K562 (cell line): ENCODE data around the gene COX7A2. TPM values are rescaled to one million over a fixed set of nuclear protein-coding genes. Genes with fewer than 3 reads are reported as not detected.

Experiments
- AFF1 ChIP-seq, 2 experiments: fragments of 450-650 bp; IDR thresholded peaks; 2 replicates each; pipeline ENCODE4 v1.6.1; 2018; ENCODE audit warnings: mild to moderate bottlenecking in 2 of 2, low read depth in 1 of 2; ENCODE audit not compliant: partially characterized antibody in 2 of 2
- C11orf30 ChIP-seq: fragments of 450-650 bp; IDR thresholded peaks from 2 replicates; pipeline ENCODE4 v1.6.1; 2016; ENCODE audit warnings: low read depth, mild to moderate bottlenecking
- CBX3 ChIP-seq, 2 experiments: IDR thresholded peaks; 1 replicate in 1 of 2; 2 replicates in 1 of 2; pipeline ENCODE4 v1.6.1; 2012; ENCODE audit warnings: inconsistent platforms in 2 of 2, low read length in 2 of 2, borderline replicate concordance in 1 of 2, control low read depth in 1 of 2
- CC2D1A ChIP-seq: fragments of 450-650 bp; IDR thresholded peaks from 2 replicates; pipeline ENCODE4 v1.6.1; 2017; ENCODE audit warnings: mild to moderate bottlenecking
- E2F6 ChIP-seq, 2 experiments: IDR thresholded peaks; 2 replicates each; pipeline ENCODE4 v1.6.1; 2011; ENCODE audit warnings: borderline replicate concordance in 1 of 2, control low read depth in 1 of 2, low read depth in 1 of 2, low read length in 1 of 2, mild to moderate bottlenecking in 1 of 2, mixed read lengths in 1 of 2, moderate library complexity in 1 of 2; ENCODE audit not compliant: insufficient read depth in 1 of 2, insufficient read length in 1 of 2, poor library complexity in 1 of 2, severe bottlenecking in 1 of 2; ENCODE audit errors: extremely low read depth in 1 of 2
- ELF4 ChIP-seq: fragments of 450-650 bp; formaldehyde crosslinking; IDR thresholded peaks from 2 replicates; pipeline ENCODE4 v1.4.0; 2022; ENCODE audit warnings: missing genetic modification characterization
- HNRNPLL ChIP-seq: fragments of 200-400 bp; formaldehyde crosslinking; IDR thresholded peaks from 2 replicates; pipeline ENCODE4 v1.6.1; 2017; ENCODE audit warnings: low read length, low read depth, mild to moderate bottlenecking; ENCODE audit not compliant: poor library complexity, severe bottlenecking
- MTA3 ChIP-seq: fragments of 450-650 bp; formaldehyde crosslinking; IDR thresholded peaks from 2 replicates; pipeline ENCODE4 v1.6.1; 2017; ENCODE audit warnings: mild to moderate bottlenecking, borderline replicate concordance
- PHF8 ChIP-seq: fragments of 200-600 bp; sonication (generic); IDR thresholded peaks from 2 replicates; pipeline ENCODE4 v1.6.1; 2012; ENCODE audit warnings: mixed run types, mild to moderate bottlenecking, inconsistent platforms, low read length, moderate library complexity, borderline replicate concordance
- PRDM10 ChIP-seq: fragments of 450-650 bp; IDR thresholded peaks from 2 replicates; pipeline ENCODE4 v1.6.1; 2018; ENCODE audit not compliant: partially characterized antibody
- SNRNP70 ChIP-seq: fragments of 200-400 bp; formaldehyde crosslinking; optimal IDR thresholded peaks from 2 replicates; pipeline ENCODE3; 2017; ENCODE audit warnings: low read depth, low read length
- TBL1XR1 ChIP-seq, 2 experiments: IDR thresholded peaks; 2 replicates each; pipeline ENCODE4 v1.6.1; 2012; ENCODE audit warnings: improper control_type of control experiment in 2 of 2, low read length in 2 of 2, mild to moderate bottlenecking in 1 of 2
- U2AF2 ChIP-seq: fragments of 200-400 bp; formaldehyde crosslinking; optimal IDR thresholded peaks from 2 replicates; pipeline ENCODE3; 2017; ENCODE audit warnings: low read depth, mild to moderate bottlenecking, low read length
- USF1 ChIP-seq: sonication (generic); formaldehyde crosslinking; IDR thresholded peaks from 2 replicates; pipeline ENCODE4 v1.9.0; 2022; ENCODE audit warnings: mild to moderate bottlenecking, missing genetic modification reagents
- polyA plus RNA-seq, 8 experiments: library from polyadenylated mRNA; depleted of rRNA in 4 of 8; stranded (reverse) in 5 of 8; unstranded in 3 of 8; fragments of >200 nt; fragmentation: Nextera tagmentation in 2 of 8; fragmentation: Illumina TruSeq in 1 of 8; extraction: Ambion mirVana in 2 of 8; extraction: Trizol in 1 of 8; gene quantifications; 2 replicates each; pipeline versions ENCODE4 v1.2.1 to v1.2.3, GENCODE V29; 2011 to 2014; ENCODE audit warnings: inconsistent platforms in 1 of 8, missing spikeins in 1 of 8
- total RNA-seq, 7 experiments: library from RNA; depleted of rRNA in 6 of 7; stranded (reverse); fragments of >200 nt in 6 of 7; fragmentation: Illumina TruSeq in 2 of 7; extraction: Trizol in 2 of 7; gene quantifications; 2 replicates each; pipeline versions ENCODE4 v1.2.1 to v1.2.3, GENCODE V29; 2011 to 2021; ENCODE audit warnings: low replicate concordance in 1 of 7

Gene COX7A2
- total and polyA plus RNA-seq, 9 of the 15 experiments (the other 6 are each of a cell fraction or from before 2014, with no cell fraction given) = 234 to 2,216 (median 585) TPM

- TF ChIP-seq PRDM10 (peak; percentile 65), SNRNP70 (no peak), U2AF2 (no peak), C11orf30 (peak; percentile 91), CC2D1A (peak; percentile 46; the same call in 1 of the 2 replicates), MTA3 (peak; percentile 78), ELF4 (CRISPR knock-in tag) (peak; percentile 78; the same call in 1 of the 2 replicates), E2F6 (IDR thresholded peaks at IDR 0.05; ENCODE audit: borderline replicate concordance in 1 of 2, extremely low read depth in 1 of 2, insufficient read depth in 1 of 2, insufficient read length in 1 of 2, low read depth in 1 of 2, low read length in 1 of 2, poor library complexity in 1 of 2, severe bottlenecking in 1 of 2) (peak; percentile 69 to 84), TBL1XR1 (IDR thresholded peaks at IDR 0.05; ENCODE audit: low read length in 2 of 2) (peak in 1 of 2 experiments; percentile 59; a peak in 1 of 4 replicates), PHF8 (peak; percentile 91), HNRNPLL (peak; percentile 91), AFF1 (IDR thresholded peaks at IDR 0.05; ENCODE audit: low read depth in 1 of 2, partially characterized antibody in 2 of 2) (peak in 1 of 2 experiments; percentile 33), CBX3 (IDR thresholded peaks at IDR 0.05; ENCODE audit: borderline replicate concordance in 1 of 2, low read length in 2 of 2) (peak in 1 of 2 experiments; percentile 76; a peak in 2 of 3 replicates), USF1 (peak; percentile 92)
Measured at GRCh38 chr6:75284632-75285282, 41.2 kb upstream of the COX7A2 start, which contains the start of gene TMEM30A (continued).
